Astrocyte (in vitro differentiated cells and primary cell): ENCODE measurements around the gene CCDC30. TPM values are rescaled to one million over a fixed set of nuclear protein-coding genes. Genes with fewer than 3 reads are reported as not detected.
"Not testable (repeated sequence)": the region's sequence is repeated elsewhere in the genome, so short reads cannot be mapped to it uniquely, and the experiment has no call there.

Experiments used
- DNase-seq: peaks from one replicate; pipeline ENCODE4 v3.0.0-alpha.2; 2010; ENCODE audit warnings: low read depth
- FAIRE-seq: peaks from 2 replicates; lab custom pipeline; 2011; peaks lifted over from hg19 to GRCh38; lab: Jason Lieb, UNC
- H2AFZ ChIP-seq: 2 replicates; pipeline ENCODE4 v1.6.0; 2012; ENCODE audit warnings: low read depth, low read length, inconsistent platforms
- H3K27ac ChIP-seq: 2 replicates; pipeline ENCODE4 v1.5.1; 2011; ENCODE audit warnings: low read depth, low read length, inconsistent platforms
- H3K27me3 ChIP-seq: 2 replicates; pipeline ENCODE4 v1.6.0; 2011; ENCODE audit warnings: low read length, inconsistent platforms; ENCODE audit not compliant: insufficient read depth
- H3K36me3 ChIP-seq: 2 replicates; pipeline ENCODE4 v1.5.1; 2011; ENCODE audit warnings: low read length, inconsistent platforms; ENCODE audit not compliant: insufficient read depth
- H3K4me1 ChIP-seq: 2 replicates; pipeline ENCODE4 v1.5.1; 2011; ENCODE audit warnings: low read length, inconsistent platforms; ENCODE audit not compliant: insufficient read depth
- H3K4me2 ChIP-seq: 2 replicates; pipeline ENCODE4 v1.6.0; 2012; ENCODE audit warnings: low read length, inconsistent platforms
- H3K4me3 ChIP-seq: 2 replicates; pipeline ENCODE4 v1.5.1; 2011; ENCODE audit warnings: low read depth, mild to moderate bottlenecking, low read length, inconsistent platforms; ENCODE audit not compliant: insufficient read depth
- H3K79me2 ChIP-seq: 2 replicates; pipeline ENCODE4 v1.6.0; 2012; ENCODE audit warnings: mild to moderate bottlenecking, low read length, inconsistent platforms; ENCODE audit not compliant: insufficient read depth
- H3K9ac ChIP-seq: 2 replicates; pipeline ENCODE4 v1.6.0; 2012; ENCODE audit warnings: mild to moderate bottlenecking, low read length, inconsistent platforms
- H3K9me3 ChIP-seq: 2 replicates; pipeline ENCODE4 v1.5.1; 2012; ENCODE audit warnings: low read depth, mild to moderate bottlenecking, low read length, inconsistent platforms; ENCODE audit not compliant: insufficient read depth
- H4K20me1 ChIP-seq: 2 replicates; pipeline ENCODE4 v1.6.0; 2012; ENCODE audit warnings: low read length, inconsistent platforms; ENCODE audit not compliant: insufficient read depth
- H3K27ac Mint-ChIP-seq: one replicate; pipeline ENCODE4 v1.8.0; 2021; ENCODE audit warnings: mild to moderate bottlenecking, mixed read lengths; ENCODE audit not compliant: unreplicated experiment
- H3K27me3 Mint-ChIP-seq: one replicate; pipeline ENCODE4 v1.8.0; 2021; ENCODE audit warnings: low read depth, mixed read lengths; ENCODE audit not compliant: unreplicated experiment
- H3K36me3 Mint-ChIP-seq: one replicate; pipeline ENCODE4 v1.8.0; 2021; ENCODE audit warnings: low read depth, mixed read lengths; ENCODE audit not compliant: unreplicated experiment
- H3K4me1 Mint-ChIP-seq: one replicate; pipeline ENCODE4 v1.8.0; 2021; ENCODE audit warnings: low read depth, mixed read lengths; ENCODE audit not compliant: unreplicated experiment
- H3K4me3 Mint-ChIP-seq: one replicate; pipeline ENCODE4 v1.8.0; 2021; ENCODE audit warnings: mild to moderate bottlenecking, moderate library complexity, mixed read lengths; ENCODE audit not compliant: unreplicated experiment
- H3K9me3 Mint-ChIP-seq: one replicate; pipeline ENCODE4 v1.8.0; 2021; ENCODE audit warnings: mild to moderate bottlenecking, mixed read lengths; ENCODE audit not compliant: unreplicated experiment
- CTCF ChIP-seq: IDR thresholded peaks from 2 replicates; pipeline ENCODE4 v1.5.1; 2011; ENCODE audit warnings: low read depth, mild to moderate bottlenecking, inconsistent platforms, low read length, moderate library complexity; ENCODE audit not compliant: insufficient read depth
- EZH2 ChIP-seq: IDR thresholded peaks from 2 replicates; pipeline ENCODE4 v1.6.1; 2012; ENCODE audit warnings: mild to moderate bottlenecking, low read length, inconsistent platforms; ENCODE audit not compliant: insufficient read depth
- total RNA-seq: library from RNA; stranded (reverse); gene quantifications from 2 replicates; pipeline ENCODE4 v1.2.1, GENCODE V29; 2021

The CCDC30 gene
- total RNA-seq, 1 donor from 2014 or later, result 2.5 TPM

GRCh38 chr1:42484382-42484781 lies 21.3 kb downstream of the CCDC30 start:
- H3K4me1 Mint-ChIP-seq, result peaks cover 4% of the 10 kb centered on the region
- no peaks in the 10 kb centered on the region for H3K27me3 ChIP-seq
- no peaks in the 10 kb centered on the region for H3K79me2 ChIP-seq
- peak; percentile 95 for DNase-seq
- H4K20me1 ChIP-seq, result no peaks in the 10 kb centered on the region
- no peak overlapping the region for H3K9ac ChIP-seq
- H2AFZ ChIP-seq, result no peak overlapping the region
- no peaks in the 10 kb centered on the region for H3K4me1 ChIP-seq
- no peak overlapping the region for H3K4me3 ChIP-seq
- H3K27ac ChIP-seq, result no peak overlapping the region
- no peaks in the 10 kb centered on the region for H3K36me3 Mint-ChIP-seq
- no peak overlapping the region for H3K4me3 Mint-ChIP-seq
- peak; percentile 62 for FAIRE-seq
- no peaks in the 10 kb centered on the region for H3K27me3 Mint-ChIP-seq
- H3K9me3 Mint-ChIP-seq, result no peaks in the 10 kb centered on the region
- H3K9me3 ChIP-seq, result no peaks in the 10 kb centered on the region
- H3K27ac Mint-ChIP-seq, result peak overlapping the region; percentile 38
- H3K36me3 ChIP-seq, result no peaks in the 10 kb centered on the region
- TF ChIP-seq EZH2, result no peak
- no peak for TF ChIP-seq CTCF
- H3K4me2 ChIP-seq, result no peak overlapping the region

GRCh38 chr1:42490237-42490636 lies 27.2 kb downstream of the CCDC30 start:
- Mint-ChIP-seq H3K27ac (no peak overlapping the region), H3K27me3 (no peaks in the 10 kb centered on the region), H3K9me3 (peaks cover 1% of the 10 kb centered on the region), H3K36me3 (peaks cover 5% of the 10 kb centered on the region), H3K4me1 (no peaks in the 10 kb centered on the region), H3K4me3 (no peak overlapping the region)
- Histone ChIP-seq H4K20me1 (no peaks in the 10 kb centered on the region), H3K4me2 (no peak overlapping the region), H3K4me3 (no peak overlapping the region), H3K27me3 (no peaks in the 10 kb centered on the region), H3K9me3 (no peaks in the 10 kb centered on the region), H3K9ac (no peak overlapping the region), H2AFZ (no peak overlapping the region), H3K4me1 (no peaks in the 10 kb centered on the region), H3K27ac (no peak overlapping the region), H3K36me3 (no peaks in the 10 kb centered on the region), H3K79me2 (no peaks in the 10 kb centered on the region)
- DNase-seq (no peak), FAIRE-seq (no peak)
- TF ChIP-seq CTCF (no peak), EZH2 (no peak)

GRCh38 chr1:42502031-42502430 lies 38.9 kb downstream of the CCDC30 start:
- H3K27me3 Mint-ChIP-seq, FAIRE-seq, H3K4me1 Mint-ChIP-seq, H3K4me3 ChIP-seq, H3K27ac ChIP-seq, H3K9me3 ChIP-seq, H4K20me1 ChIP-seq, DNase-seq, H3K27ac Mint-ChIP-seq, H3K4me1 ChIP-seq, H3K4me2 ChIP-seq, H3K79me2 ChIP-seq, H3K27me3 ChIP-seq, H3K36me3 ChIP-seq, H3K4me3 Mint-ChIP-seq, H3K9ac ChIP-seq, H2AFZ ChIP-seq: not testable (repeated sequence)
- H3K36me3 Mint-ChIP-seq, result peaks cover 16% of the 10 kb centered on the region
- peaks cover 29% of the 10 kb centered on the region for H3K9me3 Mint-ChIP-seq
